Esophagus muscularis mucosa (tissue), 3 donors: Measurements from ENCODE around the gene HIBADH.

Experiments
- CTCF ChIP-seq, 3 experiments: fragments of 200-600 bp in 2 of 3; fragments of 450-650 bp in 1 of 3; sonication (generic) in 2 of 3; IDR thresholded peaks; one replicate each; pipeline ENCODE4 v1.5.1; 2017 to 2019; ENCODE audit warnings: antibody characterized with exemption in 3 of 3, mild to moderate bottlenecking in 2 of 3, moderate library complexity in 1 of 3
- POLR2A ChIP-seq: fragments of 450-650 bp; IDR thresholded peaks from one replicate; pipeline ENCODE4 v1.6.1; 2017; ENCODE audit warnings: antibody characterized with exemption, moderate library complexity, mild to moderate bottlenecking, low read depth

GRCh38 chr7:27519793-27520469 is 142.8 kb downstream of the HIBADH start:
- TF ChIP-seq POLR2A = no peak
- no peak for TF ChIP-seq CTCF (IDR thresholded peaks at IDR 0.05)
